Measurements from ENCODE around the gene TLR6. TPM values are rescaled to one million over a fixed set of nuclear protein-coding genes. Genes with fewer than 3 reads are reported as not detected.
A peak's percentile ranks its signal among the peaks of the same experiment; 100 is the strongest.

The TLR6 gene
- total and polyA plus RNA-seq, 10 of the 15 experiments (the other 5 are each of a cell fraction or from before 2014, with no cell fraction given): 1.1 to 49.4 (median 12.5) TPM

DNA sequence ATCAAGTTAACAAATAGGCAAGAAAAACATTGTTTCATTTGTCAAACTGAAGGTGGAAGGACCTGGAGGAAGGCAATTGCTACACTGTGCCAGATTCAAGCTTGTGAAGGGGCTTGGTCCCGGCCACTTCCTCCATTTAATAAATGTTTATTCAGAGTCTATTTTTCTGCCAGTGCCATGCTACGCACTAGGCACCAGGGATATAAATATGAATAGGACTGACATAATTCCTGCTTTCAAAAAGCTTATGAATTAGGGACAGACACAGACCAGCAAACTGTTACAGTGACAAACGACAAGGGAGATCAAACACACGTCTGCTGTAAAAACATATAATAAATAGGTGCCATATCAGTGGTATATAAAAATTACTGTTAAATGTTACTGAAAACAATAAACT is 571 bp downstream of the TLR6 start (continued):
- TF ChIP-seq, protein P1, sequence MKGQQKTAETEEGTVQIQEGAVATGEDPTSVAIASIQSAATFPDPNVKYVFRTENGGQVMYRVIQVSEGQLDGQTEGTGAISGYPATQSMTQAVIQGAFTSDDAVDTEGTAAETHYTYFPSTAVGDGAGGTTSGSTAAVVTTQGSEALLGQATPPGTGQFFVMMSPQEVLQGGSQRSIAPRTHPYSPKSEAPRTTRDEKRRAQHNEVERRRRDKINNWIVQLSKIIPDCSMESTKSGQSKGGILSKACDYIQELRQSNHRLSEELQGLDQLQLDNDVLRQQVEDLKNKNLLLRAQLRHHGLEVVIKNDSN (IDR thresholded peaks at IDR 0.05; ENCODE audit: borderline replicate concordance, extremely low read length, insufficient read depth, low read depth, low read length): no peak
- TF ChIP-seq CHD4 (IDR thresholded peaks at IDR 0.05): no peak
- TF ChIP-seq BMI1 (IDR thresholded peaks at IDR 0.05; ENCODE audit: borderline replicate concordance): no peak
- TF ChIP-seq JUND (IDR thresholded peaks at IDR 0.05; ENCODE audit: low read depth, low read length): no peak
- no peak for TF ChIP-seq STAT3 (IDR thresholded peaks at IDR 0.05; ENCODE audit: low read depth, low read length)
- TF ChIP-seq, protein P2, sequence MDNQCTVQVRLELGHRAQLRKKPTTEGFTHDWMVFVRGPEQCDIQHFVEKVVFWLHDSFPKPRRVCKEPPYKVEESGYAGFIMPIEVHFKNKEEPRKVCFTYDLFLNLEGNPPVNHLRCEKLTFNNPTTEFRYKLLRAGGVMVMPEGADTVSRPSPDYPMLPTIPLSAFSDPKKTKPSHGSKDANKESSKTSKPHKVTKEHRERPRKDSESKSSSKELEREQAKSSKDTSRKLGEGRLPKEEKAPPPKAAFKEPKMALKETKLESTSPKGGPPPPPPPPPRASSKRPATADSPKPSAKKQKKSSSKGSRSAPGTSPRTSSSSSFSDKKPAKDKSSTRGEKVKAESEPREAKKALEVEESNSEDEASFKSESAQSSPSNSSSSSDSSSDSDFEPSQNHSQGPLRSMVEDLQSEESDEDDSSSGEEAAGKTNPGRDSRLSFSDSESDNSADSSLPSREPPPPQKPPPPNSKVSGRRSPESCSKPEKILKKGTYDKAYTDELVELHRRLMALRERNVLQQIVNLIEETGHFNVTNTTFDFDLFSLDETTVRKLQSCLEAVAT (IDR thresholded peaks at IDR 0.05): 0 out of 2 replicates have a peak, but pooled peaks have one; percentile 58
- no peak for TF ChIP-seq NR2F1 (conservative IDR thresholded peaks at IDR 0.05)
- TF ChIP-seq SMAD1 (IDR thresholded peaks at IDR 0.05; ENCODE audit: low read depth, partially characterized antibody): no peak
- no peak for TF ChIP-seq BHLHE40 (IDR thresholded peaks at IDR 0.05; ENCODE audit: borderline replicate concordance in 1 of 2, low read depth in 2 of 2, low read length in 1 of 2)
- no peak for TF ChIP-seq SP1 (IDR thresholded peaks at IDR 0.05; ENCODE audit: low read depth, low read length)
- no peak for TF ChIP-seq CBFB (IDR thresholded peaks at IDR 0.05; ENCODE audit: low read depth)
- TF ChIP-seq, protein P3, sequence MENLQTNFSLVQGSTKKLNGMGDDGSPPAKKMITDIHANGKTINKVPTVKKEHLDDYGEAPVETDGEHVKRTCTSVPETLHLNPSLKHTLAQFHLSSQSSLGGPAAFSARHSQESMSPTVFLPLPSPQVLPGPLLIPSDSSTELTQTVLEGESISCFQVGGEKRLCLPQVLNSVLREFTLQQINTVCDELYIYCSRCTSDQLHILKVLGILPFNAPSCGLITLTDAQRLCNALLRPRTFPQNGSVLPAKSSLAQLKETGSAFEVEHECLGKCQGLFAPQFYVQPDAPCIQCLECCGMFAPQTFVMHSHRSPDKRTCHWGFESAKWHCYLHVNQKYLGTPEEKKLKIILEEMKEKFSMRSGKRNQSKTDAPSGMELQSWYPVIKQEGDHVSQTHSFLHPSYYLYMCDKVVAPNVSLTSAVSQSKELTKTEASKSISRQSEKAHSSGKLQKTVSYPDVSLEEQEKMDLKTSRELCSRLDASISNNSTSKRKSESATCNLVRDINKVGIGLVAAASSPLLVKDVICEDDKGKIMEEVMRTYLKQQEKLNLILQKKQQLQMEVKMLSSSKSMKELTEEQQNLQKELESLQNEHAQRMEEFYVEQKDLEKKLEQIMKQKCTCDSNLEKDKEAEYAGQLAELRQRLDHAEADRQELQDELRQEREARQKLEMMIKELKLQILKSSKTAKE (IDR thresholded peaks at IDR 0.05; ENCODE audit: low read depth, poor library complexity, severe bottlenecking): no peak
- TF ChIP-seq, protein P4, sequence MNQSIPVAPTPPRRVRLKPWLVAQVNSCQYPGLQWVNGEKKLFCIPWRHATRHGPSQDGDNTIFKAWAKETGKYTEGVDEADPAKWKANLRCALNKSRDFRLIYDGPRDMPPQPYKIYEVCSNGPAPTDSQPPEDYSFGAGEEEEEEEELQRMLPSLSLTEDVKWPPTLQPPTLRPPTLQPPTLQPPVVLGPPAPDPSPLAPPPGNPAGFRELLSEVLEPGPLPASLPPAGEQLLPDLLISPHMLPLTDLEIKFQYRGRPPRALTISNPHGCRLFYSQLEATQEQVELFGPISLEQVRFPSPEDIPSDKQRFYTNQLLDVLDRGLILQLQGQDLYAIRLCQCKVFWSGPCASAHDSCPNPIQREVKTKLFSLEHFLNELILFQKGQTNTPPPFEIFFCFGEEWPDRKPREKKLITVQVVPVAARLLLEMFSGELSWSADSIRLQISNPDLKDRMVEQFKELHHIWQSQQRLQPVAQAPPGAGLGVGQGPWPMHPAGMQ (IDR thresholded peaks at IDR 0.05; ENCODE audit: borderline replicate concordance): no peak
- no peak for TF ChIP-seq IKZF2 (IDR thresholded peaks at IDR 0.05)
- TF ChIP-seq TAF1 (IDR thresholded peaks at IDR 0.05; ENCODE audit: borderline replicate concordance, low read depth, low read length): peak; percentile 29; the same call in 1 of the 2 replicates
- TF ChIP-seq GABPA (IDR thresholded peaks at IDR 0.05; ENCODE audit: low read depth): no peak
- no peak for TF ChIP-seq NR2C2 (IDR thresholded peaks at IDR 0.05; ENCODE audit: borderline replicate concordance, control insufficient read depth, insufficient read length, low read depth)
- TF ChIP-seq KAT2A (conservative IDR thresholded peaks at IDR 0.05; ENCODE audit: control insufficient read depth, low read depth, low read length): no peak
- no peak for TF ChIP-seq NFIC (IDR thresholded peaks at IDR 0.05; ENCODE audit: low read depth, low read length)
- TF ChIP-seq STAT1 (conservative IDR thresholded peaks at IDR 0.05): no peak
- TF ChIP-seq MEF2A (IDR thresholded peaks at IDR 0.05; ENCODE audit: insufficient read depth, low read depth, low read length): no peak
- TF ChIP-seq SPI1 (IDR thresholded peaks at IDR 0.05; ENCODE audit: borderline replicate concordance, insufficient read depth, low read depth, low read length): peak; percentile 61
- TF ChIP-seq EZH2 (IDR thresholded peaks at IDR 0.05; ENCODE audit: borderline replicate concordance, control insufficient read depth, low read depth, low read length): no peak
- TF ChIP-seq DPF2 (IDR thresholded peaks at IDR 0.05): no peak
- TF ChIP-seq BCL11A (IDR thresholded peaks at IDR 0.05; ENCODE audit: low read depth, low read length): no peak
- no peak for TF ChIP-seq PAX5 (IDR thresholded peaks at IDR 0.05; ENCODE audit: borderline replicate concordance, low read depth, low read length)
- TF ChIP-seq CBX5 (IDR thresholded peaks at IDR 0.05; ENCODE audit: low read depth): no peak
